GM23248 (cell line): ENCODE data around the gene SLC37A3.

Source experiments
- EZH2 ChIP-seq: fragments of 200-600 bp; sonication (generic); IDR thresholded peaks from 2 replicates; pipeline ENCODE4 v1.6.1; 2018; ENCODE audit warnings: antibody characterized with exemption, mild to moderate bottlenecking; ENCODE audit not compliant: insufficient read depth, poor library complexity, severe bottlenecking
- EZH2phosphoT487 ChIP-seq: fragments of 200-600 bp; sonication (generic); IDR thresholded peaks from 2 replicates; pipeline ENCODE4 v1.6.1; 2018; ENCODE audit warnings: antibody characterized with exemption, moderate library complexity, mild to moderate bottlenecking, low read depth; ENCODE audit not compliant: insufficient read depth

- TF ChIP-seq EZH2phosphoT487 (no peak), EZH2 (no peak)
Observed at GRCh38 chr7:140400381-140400780, 2.1 kb upstream of the SLC37A3 start.
